Measurements from ENCODE around the gene BNIP3.
"Not testable (repeated sequence)": the region's sequence is repeated elsewhere in the genome, so short reads cannot be mapped to it uniquely, and the experiment has no call there.

BNIP3 gene

DNA sequence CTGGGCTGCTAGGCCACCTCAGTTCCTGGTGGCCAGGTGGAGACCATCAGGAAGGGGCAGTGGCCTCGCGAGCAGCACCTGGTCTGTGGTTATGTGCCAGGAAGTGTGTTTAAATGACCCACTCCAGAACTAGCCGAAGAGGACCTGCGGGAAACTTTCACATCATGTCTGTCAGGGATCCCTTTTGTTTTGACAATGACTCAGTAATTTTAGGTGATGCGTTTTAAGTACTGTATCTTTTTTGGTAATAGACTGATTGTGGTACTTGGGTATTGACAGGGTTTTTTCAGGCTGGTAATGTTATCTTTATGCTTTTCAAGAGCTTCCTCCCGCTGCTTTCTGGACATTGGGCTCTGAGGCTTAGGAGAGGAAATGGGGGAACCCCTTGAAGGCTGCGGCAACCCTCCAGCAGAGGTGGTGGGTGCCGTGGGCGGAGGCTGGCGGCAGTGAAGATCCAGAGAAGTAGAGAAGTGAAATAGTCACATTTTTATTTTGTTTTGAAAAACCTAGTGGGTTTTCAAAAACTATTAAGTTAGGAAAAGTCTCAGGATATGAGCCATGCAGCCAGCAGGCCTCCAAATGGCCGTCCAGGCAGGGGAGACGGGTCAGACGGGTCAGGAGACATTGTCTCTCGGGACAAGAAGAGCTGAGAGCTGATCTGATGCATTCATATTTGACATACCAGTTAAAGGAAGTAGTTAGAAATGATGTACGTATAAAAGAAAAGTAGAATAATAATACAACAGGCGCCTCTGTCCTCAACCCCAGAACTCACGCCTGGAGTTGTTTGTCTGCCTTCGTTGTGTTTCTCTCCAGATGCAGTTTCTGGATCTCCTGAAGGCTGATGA, 53.3 kb downstream of the BNIP3 start:
- no peak for DNase-seq

- DNase-seq = no peak
These were observed 54.8 kb downstream of the BNIP3 start for GRCh38 chr10:131926743-131927595.

DNA sequence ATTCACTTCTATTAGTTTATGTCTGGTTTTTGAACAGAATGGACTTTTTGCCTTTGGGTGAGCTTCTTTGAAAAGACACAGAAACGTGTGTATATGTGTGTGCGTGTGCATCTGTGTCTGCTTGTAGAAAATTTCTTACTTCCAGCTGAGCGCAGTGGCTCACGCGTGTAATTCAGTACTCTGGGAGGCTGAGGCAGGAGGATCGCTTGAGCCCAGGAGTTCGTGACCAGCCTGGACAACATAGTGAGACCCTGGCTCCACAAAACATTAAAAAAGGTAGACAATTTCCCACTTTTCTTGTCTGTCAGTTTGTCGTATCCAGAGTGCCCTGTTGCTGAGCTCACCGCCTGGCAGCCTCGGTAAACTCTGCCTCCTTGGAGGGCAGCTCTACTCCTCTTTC, 55.5 kb downstream of the BNIP3 start:
- DNase-seq = no peak

- DNase-seq = no peak
These were observed 56.0 kb downstream of the BNIP3 start for GRCh38 chr10:131925716-131926115.

GRCh38 chr10:131925011-131925649, 56.6 kb downstream of the BNIP3 start:
- no peak for DNase-seq

DNA sequence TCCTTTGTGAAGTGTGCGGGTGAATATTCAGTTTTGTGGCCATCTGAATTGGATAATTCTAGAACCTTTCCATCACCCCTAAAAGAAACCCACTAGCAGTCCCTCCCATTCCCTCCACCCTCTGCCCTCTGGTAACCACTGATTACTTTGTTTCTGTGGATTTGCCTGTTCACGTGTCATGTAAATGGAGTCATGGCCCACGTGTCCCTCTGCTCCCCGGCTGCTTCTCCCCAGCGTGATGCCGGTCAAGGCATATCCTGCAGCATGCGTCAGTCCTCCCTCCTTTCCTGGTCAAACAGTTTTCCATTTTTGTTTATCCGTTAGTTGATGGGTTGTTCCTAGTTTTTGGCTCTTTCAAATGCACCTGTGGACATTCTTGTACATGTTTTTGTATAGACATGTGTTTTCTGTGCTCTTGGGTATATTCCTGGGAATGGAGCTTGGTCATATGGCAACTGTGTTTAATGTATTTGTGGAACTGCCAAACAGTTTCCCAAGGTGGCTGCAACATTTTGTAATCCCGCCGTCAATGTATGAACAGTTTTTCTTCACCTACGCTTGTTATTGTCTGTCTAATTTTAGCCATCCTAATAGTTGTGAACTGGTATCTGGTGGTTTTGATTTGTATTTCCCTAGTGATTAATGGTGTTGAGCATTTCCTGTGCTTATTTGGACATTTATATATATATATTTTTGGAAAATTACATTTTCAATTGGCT, 58.5 kb downstream of the BNIP3 start:
- DNase-seq = no peak

- DNase-seq = no peak
These were observed 60.5 kb downstream of the BNIP3 start for GRCh38 chr10:131921184-131921583.

DNA sequence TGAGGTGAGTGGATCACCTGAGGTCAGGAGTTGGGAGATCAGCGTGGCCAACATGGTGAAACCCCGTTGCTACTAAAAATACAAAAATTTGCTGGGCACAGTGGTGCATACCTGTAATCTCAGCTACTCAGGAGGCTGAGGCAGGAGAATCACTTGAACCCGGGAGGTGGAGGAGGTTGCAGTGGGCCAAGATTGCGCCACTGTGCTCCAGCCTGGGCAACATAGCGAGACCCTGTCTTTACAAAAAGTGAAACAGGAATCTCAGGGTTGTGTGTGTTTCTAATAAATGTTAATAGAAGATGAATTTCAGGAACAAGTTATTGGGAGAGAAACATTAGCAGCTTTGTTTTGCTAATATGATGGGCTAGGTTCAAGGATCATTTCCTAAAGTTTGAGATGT, 61.0 kb downstream of the BNIP3 start:
- DNase-seq = no peak

DNA sequence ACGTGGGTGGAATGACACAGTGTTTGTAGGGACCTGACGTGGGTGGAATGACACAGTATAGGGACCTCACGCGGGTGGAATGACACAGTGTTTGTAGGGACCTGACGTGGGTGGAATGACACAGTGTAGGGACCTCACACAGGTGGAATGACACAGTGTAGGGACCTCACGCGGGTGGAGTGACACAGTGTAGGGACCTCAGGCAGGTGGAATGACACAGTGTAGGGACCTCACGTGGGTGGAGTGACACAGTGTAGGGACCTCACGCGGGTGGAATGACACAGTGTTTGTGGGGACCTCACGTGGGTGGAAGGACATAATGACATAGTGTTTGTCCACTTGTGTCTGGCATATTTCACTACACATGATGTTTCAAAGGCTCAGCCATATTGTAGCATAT, 61.6 kb downstream of the BNIP3 start:
- no peak for DNase-seq

GRCh38 chr10:131919461-131919860, 62.3 kb downstream of the BNIP3 start:
- not testable (repeated sequence) for DNase-seq
